ENCODE data around the gene METTL2B.
"Not testable (repeated sequence)": the region's sequence is repeated elsewhere in the genome, so short reads cannot be mapped to it uniquely, and the experiment has no call there.

GRCh38 chr7:128543300-128543699 lies 66.8 kb downstream of the METTL2B start:
- TF ChIP-seq EZH2phosphoT487 (IDR thresholded peaks at IDR 0.05; ENCODE audit: borderline replicate concordance, low read length); CTCF (conservative IDR thresholded peaks at IDR 0.05; ENCODE audit: low read depth, low read length): not testable (repeated sequence)

Measured in PC-3 (cell line).